NCI-H2171 (cell line): Measurements from ENCODE around the gene C2orf72.
"Not testable (repeated sequence)": the region's sequence is repeated elsewhere in the genome, so short reads cannot be mapped to it uniquely, and the experiment has no call there.

Experiments
- DNase-seq: peaks from one replicate; lab custom pipeline; 2025; lab: John Stamatoyannopoulos, UW

The C2orf72 gene

GRCh38 chr2:231046916-231047273 is 9.6 kb downstream of the C2orf72 start:
- no peak for DNase-seq

- DNase-seq, result no peak
Measured at GRCh38 chr2:231047274-231047922, 10.1 kb downstream of the C2orf72 start.

GRCh38 chr2:231047923-231048915 is 10.9 kb downstream of the C2orf72 start:
- DNase-seq, result no peak

- DNase-seq, result no peak
Measured at GRCh38 chr2:231049286-231050017, 12.1 kb downstream of the C2orf72 start.

GRCh38 chr2:231050018-231050901 is 12.9 kb downstream of the C2orf72 start:
- DNase-seq, result no peak

GRCh38 chr2:231051116-231051515 is 13.8 kb downstream of the C2orf72 start:
- no peak for DNase-seq

GRCh38 chr2:231052494-231053451 is 15.4 kb downstream of the C2orf72 start:
- peak; percentile 70 for DNase-seq

GRCh38 chr2:231053846-231054245 is 16.5 kb downstream of the C2orf72 start:
- DNase-seq, result no peak

GRCh38 chr2:231056453-231057416 is 19.4 kb downstream of the C2orf72 start, which contains the start of gene PSMD1:
TSS of gene PSMD1 (plus strand) at chr2:231056867. CDS start at chr2:231057026, 159 bp downstream.
- DNase-seq, result peak; percentile 66

- no peak for DNase-seq
Measured at GRCh38 chr2:231057590-231057989, 20.3 kb downstream of the C2orf72 start.

- no peak for DNase-seq
Measured at GRCh38 chr2:231058761-231059550, 21.6 kb downstream of the C2orf72 start.

GRCh38 chr2:231059756-231060155 is 22.4 kb downstream of the C2orf72 start:
- DNase-seq, result no peak

GRCh38 chr2:231062776-231063175 is 25.5 kb downstream of the C2orf72 start:
- no peak for DNase-seq

- DNase-seq, result no peak
Measured at GRCh38 chr2:231063347-231063746, 26.0 kb downstream of the C2orf72 start.

GRCh38 chr2:231065966-231066365 is 28.6 kb downstream of the C2orf72 start:
- no peak for DNase-seq

- DNase-seq, result not testable (repeated sequence)
Measured at GRCh38 chr2:231067531-231067930, 30.2 kb downstream of the C2orf72 start.

GRCh38 chr2:231068525-231069222 is 31.4 kb downstream of the C2orf72 start:
- no peak for DNase-seq
